ENCODE data around the gene MGMT.

The MGMT gene

GRCh38 chr10:129713659-129714265, 246.7 kb downstream of the MGMT start:
- DNase-seq, result no peak

GRCh38 chr10:129715805-129716204, 248.8 kb downstream of the MGMT start:
- DNase-seq, result no peak

GRCh38 chr10:129716211-129716681, 249.2 kb downstream of the MGMT start:
- DNase-seq, result peak; percentile 17 to 59 (median 31)

- DNase-seq, result no peak
Measured at GRCh38 chr10:129716881-129717280, 249.8 kb downstream of the MGMT start.

- no peak for DNase-seq
Measured at GRCh38 chr10:129717816-129718547, 250.9 kb downstream of the MGMT start.

GRCh38 chr10:129718548-129719414, 251.7 kb downstream of the MGMT start:
- DNase-seq, result no peak

GRCh38 chr10:129719415-129719739, 252.3 kb downstream of the MGMT start:
- DNase-seq, result no peak

- no peak for DNase-seq
Measured at GRCh38 chr10:129719889-129720590, 253.0 kb downstream of the MGMT start.

GRCh38 chr10:129725011-129725410, 258.0 kb downstream of the MGMT start:
- no peak for DNase-seq

- no peak for DNase-seq
Measured at GRCh38 chr10:129725482-129725881, 258.4 kb downstream of the MGMT start.

- no peak for DNase-seq
Measured at GRCh38 chr10:129725890-129726631, 259.0 kb downstream of the MGMT start.

- DNase-seq, result peak in 1 of 4 experiments; percentile 2
Measured at GRCh38 chr10:129727071-129727470, 260.0 kb downstream of the MGMT start.

- DNase-seq, result no peak
Measured at GRCh38 chr10:129727495-129727894, 260.5 kb downstream of the MGMT start.

- DNase-seq, result no peak
Measured at GRCh38 chr10:129728246-129728820, 261.3 kb downstream of the MGMT start.

GRCh38 chr10:129728905-129729795, 262.1 kb downstream of the MGMT start:
- no peak for DNase-seq

- no peak for DNase-seq
Measured at GRCh38 chr10:129730272-129730992, 263.4 kb downstream of the MGMT start.

GRCh38 chr10:129730993-129731325, 263.9 kb downstream of the MGMT start:
- no peak for DNase-seq

- no peak for DNase-seq
Measured at GRCh38 chr10:129740532-129741279, 273.7 kb downstream of the MGMT start.

- no peak for DNase-seq
Measured at GRCh38 chr10:129741280-129741977, 274.4 kb downstream of the MGMT start.
